Uterus (tissue), 2 donors: ENCODE measurements around the gene EEF1AKMT3.

Source experiments
- POLR2A ChIP-seq, 2 donors: fragments of 450-650 bp; IDR thresholded peaks; one replicate each; pipeline ENCODE4 v1.6.1; 2016; ENCODE audit warnings: antibody characterized with exemption in 2 of 2, mild to moderate bottlenecking in 1 of 2, moderate library complexity in 1 of 2
- TF ChIP-seq, protein P1 (sequence below), 4 experiments: fragments of 200-600 bp in 2 of 4; fragments of 450-650 bp in 2 of 4; sonication (generic) in 2 of 4; IDR thresholded peaks; one replicate each; pipeline ENCODE4 v1.5.1; 2016 to 2019; ENCODE audit warnings: antibody characterized with exemption in 4 of 4, mild to moderate bottlenecking in 2 of 4, moderate library complexity in 1 of 4

DNA sequence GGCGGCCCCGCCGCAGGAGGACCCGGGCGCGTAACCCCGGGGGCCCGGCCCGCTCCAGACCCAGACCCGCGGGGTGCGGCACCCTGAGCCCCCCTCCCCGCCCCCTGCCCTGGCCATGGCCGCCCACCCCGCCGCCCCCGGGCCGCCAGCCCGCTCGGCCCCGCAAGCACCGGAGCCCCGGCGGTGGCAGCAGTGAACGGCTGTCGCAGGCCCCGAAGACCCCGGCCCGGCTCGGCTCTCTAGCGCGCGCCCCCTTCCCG lies 17.3 kb upstream of the EEF1AKMT3 start:
- TF ChIP-seq, protein P1, sequence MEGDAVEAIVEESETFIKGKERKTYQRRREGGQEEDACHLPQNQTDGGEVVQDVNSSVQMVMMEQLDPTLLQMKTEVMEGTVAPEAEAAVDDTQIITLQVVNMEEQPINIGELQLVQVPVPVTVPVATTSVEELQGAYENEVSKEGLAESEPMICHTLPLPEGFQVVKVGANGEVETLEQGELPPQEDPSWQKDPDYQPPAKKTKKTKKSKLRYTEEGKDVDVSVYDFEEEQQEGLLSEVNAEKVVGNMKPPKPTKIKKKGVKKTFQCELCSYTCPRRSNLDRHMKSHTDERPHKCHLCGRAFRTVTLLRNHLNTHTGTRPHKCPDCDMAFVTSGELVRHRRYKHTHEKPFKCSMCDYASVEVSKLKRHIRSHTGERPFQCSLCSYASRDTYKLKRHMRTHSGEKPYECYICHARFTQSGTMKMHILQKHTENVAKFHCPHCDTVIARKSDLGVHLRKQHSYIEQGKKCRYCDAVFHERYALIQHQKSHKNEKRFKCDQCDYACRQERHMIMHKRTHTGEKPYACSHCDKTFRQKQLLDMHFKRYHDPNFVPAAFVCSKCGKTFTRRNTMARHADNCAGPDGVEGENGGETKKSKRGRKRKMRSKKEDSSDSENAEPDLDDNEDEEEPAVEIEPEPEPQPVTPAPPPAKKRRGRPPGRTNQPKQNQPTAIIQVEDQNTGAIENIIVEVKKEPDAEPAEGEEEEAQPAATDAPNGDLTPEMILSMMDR (IDR thresholded peaks at IDR 0.05), result no peak
- no peak for TF ChIP-seq POLR2A (IDR thresholded peaks at IDR 0.05)
